ENCODE results near the gene ADAMTSL3.

GRCh38 chr15:83692746-83693581 is 39.0 kb downstream of the ADAMTSL3 start:
- TF ChIP-seq CTCF (IDR thresholded peaks at IDR 0.05), result no peak
- TF ChIP-seq POLR2A (IDR thresholded peaks at IDR 0.05), result no peak
